ENCODE results near the gene MYPN. TPM values are rescaled to one million over a fixed set of nuclear protein-coding genes. Genes with fewer than 3 reads are reported as not detected.
"Not testable (repeated sequence)": the region's sequence is repeated elsewhere in the genome, so short reads cannot be mapped to it uniquely, and the experiment has no call there.

Gene MYPN
- polyA plus RNA-seq, 5 donors, result 0.03 to 2.4 (median 0.06) TPM

GRCh38 chr10:68135922-68136792 is 26.9 kb downstream of the MYPN start:
- DNase-seq, result no peak

GRCh38 chr10:68137171-68137570 is 27.9 kb downstream of the MYPN start:
- no peak for DNase-seq

GRCh38 chr10:68138526-68138925 is 29.2 kb downstream of the MYPN start:
- no peak for DNase-seq

GRCh38 chr10:68139448-68140272 is 30.4 kb downstream of the MYPN start:
- DNase-seq, result no peak

GRCh38 chr10:68142761-68143160 is 33.5 kb downstream of the MYPN start:
- no peak for DNase-seq

GRCh38 chr10:68144709-68145108 is 35.4 kb downstream of the MYPN start:
- no peak for DNase-seq

- no peak for DNase-seq
These were observed 36.4 kb downstream of the MYPN start for GRCh38 chr10:68145705-68146104.

GRCh38 chr10:68146133-68146532 is 36.8 kb downstream of the MYPN start:
- DNase-seq, result no peak

- DNase-seq, result no peak
These were observed 42.2 kb downstream of the MYPN start for GRCh38 chr10:68151453-68151852.

GRCh38 chr10:68153473-68154210 is 44.4 kb downstream of the MYPN start:
- DNase-seq, result peak; percentile 86 to 93

GRCh38 chr10:68154211-68154497 is 44.9 kb downstream of the MYPN start:
- peak; percentile 79 to 80 for DNase-seq

GRCh38 chr10:68155615-68156210 is 46.4 kb downstream of the MYPN start:
- peak in 1 of 2 donors; percentile 24 for DNase-seq

- peak in 1 of 2 donors; percentile 60 for DNase-seq
These were observed 47.3 kb downstream of the MYPN start for GRCh38 chr10:68156373-68157185.

GRCh38 chr10:68157522-68157921 is 48.2 kb downstream of the MYPN start:
- DNase-seq, result not testable (repeated sequence)

- DNase-seq, result no peak
These were observed 48.7 kb downstream of the MYPN start for GRCh38 chr10:68158031-68158430.

- DNase-seq, result no peak
These were observed 54.4 kb downstream of the MYPN start for GRCh38 chr10:68163735-68164134.

- no peak for DNase-seq
These were observed 56.4 kb downstream of the MYPN start for GRCh38 chr10:68165643-68166042.

GRCh38 chr10:68166871-68167585 is 57.7 kb downstream of the MYPN start:
- DNase-seq, result no peak

GRCh38 chr10:68167586-68168189 is 58.4 kb downstream of the MYPN start:
- no peak for DNase-seq

GRCh38 chr10:68171539-68172080 is 62.3 kb downstream of the MYPN start:
- no peak for DNase-seq
